Measurements from ENCODE around the gene MYLK3.

GRCh38 chr16:46736695-46737094, 11.4 kb downstream of the MYLK3 start:
- TF ChIP-seq CTCF (IDR thresholded peaks at IDR 0.05) (no peak), POLR2A (IDR thresholded peaks at IDR 0.05) (no peak)
